Activated CD8-positive, alpha-beta memory T cell treated with anti-CD3 and anti-CD28 coated beads, Interleukin-2, amount 50 U/mL, for 24 hours (primary cell): Measurements from ENCODE around the gene SH3BP1.
"Not testable (repeated sequence)": the region's sequence is repeated elsewhere in the genome, so short reads cannot be mapped to it uniquely, and the experiment has no call there.

Experiments
- DNase-seq: peaks from one replicate; pipeline ENCODE4 v3.0.0-alpha.2; 2020; ENCODE audit errors: extremely low read depth

SH3BP1 gene

GRCh38 chr22:37633625-37634416, 5.6 kb upstream of the SH3BP1 start:
- no peak for DNase-seq

DNA sequence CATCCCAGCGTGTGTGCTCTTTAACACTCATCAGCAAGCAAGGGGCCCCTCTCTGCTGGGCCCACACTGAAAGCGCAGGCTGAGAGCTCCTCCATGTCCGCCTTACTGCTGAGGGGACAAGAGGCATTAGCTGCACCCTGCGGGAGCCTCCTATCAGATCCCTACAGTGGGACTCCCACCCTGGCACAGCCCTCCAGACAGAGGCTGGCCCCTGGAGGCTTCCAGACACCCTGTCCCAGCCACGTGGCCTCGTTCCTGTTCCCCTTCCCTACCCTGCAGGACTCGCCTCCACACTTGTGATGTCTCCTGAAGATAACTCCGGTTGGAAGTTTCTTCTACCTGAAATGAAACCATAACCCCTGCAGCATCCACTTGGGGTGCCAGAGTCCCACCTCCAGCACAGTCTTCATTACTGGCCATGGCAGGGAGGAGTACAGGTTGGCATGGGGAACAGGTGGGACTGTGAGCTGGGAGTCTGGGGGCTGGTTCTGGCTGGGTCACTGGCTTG, 5.0 kb upstream of the SH3BP1 start:
- no peak for DNase-seq

DNA sequence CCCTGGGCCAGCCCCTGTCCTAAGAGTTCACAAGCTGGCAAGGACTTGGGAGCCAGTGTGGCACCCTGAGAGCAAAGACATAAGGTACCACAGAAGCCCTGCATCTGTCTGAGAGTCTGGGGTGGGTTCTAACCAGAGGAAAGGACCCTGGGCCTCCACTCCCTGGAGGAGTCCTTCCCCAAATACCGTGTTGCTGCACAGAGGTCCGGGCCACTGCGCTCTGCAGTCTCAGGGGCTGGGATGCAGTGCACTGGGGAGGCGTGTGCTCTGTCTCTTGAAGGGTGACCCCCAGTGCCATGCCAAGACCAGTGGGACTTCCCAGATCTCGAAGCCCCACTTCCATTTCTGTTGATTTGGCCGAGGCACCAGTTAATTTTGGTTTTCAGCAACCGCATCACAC, 4.3 kb upstream of the SH3BP1 start:
- no peak for DNase-seq

DNA sequence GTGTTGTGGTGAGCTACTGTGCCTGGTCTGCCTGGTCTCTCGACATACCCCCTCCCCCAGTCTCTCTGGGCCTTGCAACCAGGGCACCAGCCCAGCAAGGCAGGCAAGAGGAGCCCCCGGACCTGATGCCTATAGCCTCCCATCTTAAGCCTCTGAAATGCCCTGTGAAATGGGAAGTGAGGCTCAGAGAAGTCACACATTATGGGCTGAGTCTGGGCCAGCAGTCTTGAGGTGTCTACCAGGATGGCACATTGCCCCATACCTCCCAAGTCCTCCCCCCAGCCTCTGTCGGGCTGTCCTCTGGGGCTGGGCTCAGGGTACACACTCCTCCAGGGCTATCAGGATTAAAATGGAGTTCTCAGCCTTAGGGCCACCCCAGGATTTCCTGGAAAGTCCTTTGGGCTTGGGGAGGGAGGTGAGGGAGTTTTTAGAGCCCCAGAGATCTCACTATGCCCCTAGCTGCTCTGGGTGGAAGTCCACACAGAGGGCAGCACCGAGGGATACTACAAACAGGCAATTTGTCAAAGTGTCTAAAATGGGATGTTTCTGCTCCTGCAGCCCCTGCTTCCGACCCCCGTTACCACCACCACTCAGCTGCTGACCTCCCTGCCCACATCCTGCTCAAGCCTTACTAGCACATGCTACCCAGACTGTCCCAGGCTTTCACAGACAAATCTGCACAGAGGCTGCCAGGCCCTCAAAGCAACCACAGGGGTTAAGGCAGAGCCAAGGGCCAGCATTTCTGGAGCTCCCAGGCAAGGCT, 3.1 kb upstream of the SH3BP1 start:
- no peak for DNase-seq

DNA sequence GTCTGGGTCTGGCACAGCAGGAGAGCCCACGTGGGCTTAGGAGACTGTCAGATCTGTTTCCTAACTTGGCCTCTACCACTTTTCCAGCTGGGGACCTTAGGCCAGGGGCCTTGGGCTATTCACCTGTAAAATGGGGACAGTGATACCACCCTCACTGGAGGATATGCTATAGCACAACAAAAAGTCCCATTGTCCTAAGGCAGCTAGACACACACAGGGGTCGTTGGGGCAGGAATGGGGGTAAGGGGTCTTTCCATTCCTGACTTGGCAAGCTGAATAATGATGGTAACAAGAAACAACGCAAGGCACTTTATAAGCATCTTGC, 2.6 kb upstream of the SH3BP1 start:
- DNase-seq, result no peak

DNA sequence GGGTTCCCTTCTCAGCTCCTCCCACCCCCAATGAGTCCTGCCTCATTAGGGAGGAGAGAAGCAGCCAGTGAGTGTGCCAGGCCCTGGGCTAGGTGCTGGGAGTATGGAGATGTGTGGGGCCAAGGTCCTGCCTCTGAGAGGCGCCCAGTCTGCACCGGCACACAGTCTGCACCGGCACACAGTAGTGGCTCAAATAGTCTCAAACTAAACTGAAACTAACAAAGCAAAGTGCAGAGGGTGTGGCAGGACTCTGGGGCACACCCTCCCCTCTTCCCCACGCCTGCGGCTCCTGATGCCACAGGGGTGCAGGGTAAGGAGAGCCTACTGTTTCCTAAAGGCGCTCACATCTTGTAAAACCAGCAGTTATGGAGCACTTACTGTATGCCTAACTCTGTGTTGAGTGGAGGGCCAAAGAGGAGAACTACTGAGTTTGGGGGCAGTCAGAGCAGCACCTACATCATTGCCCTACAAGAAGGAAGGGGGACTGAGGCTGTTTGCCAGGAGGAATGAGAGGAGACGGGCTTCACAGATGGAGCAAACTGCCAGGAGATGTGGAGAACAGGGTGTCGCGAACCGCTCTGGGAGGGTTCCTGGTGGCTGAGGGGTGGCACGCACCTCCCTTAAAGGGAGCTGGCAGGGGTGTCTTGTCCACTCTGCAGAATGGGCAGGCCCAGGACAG, 939 bp upstream of the SH3BP1 start:
- no peak for DNase-seq

- no peak for DNase-seq
These were observed 512 bp downstream of the SH3BP1 start for GRCh38 chr22:37639771-37640590.

- DNase-seq, result no peak
These were observed 1.4 kb downstream of the SH3BP1 start for GRCh38 chr22:37640591-37641560.

DNA sequence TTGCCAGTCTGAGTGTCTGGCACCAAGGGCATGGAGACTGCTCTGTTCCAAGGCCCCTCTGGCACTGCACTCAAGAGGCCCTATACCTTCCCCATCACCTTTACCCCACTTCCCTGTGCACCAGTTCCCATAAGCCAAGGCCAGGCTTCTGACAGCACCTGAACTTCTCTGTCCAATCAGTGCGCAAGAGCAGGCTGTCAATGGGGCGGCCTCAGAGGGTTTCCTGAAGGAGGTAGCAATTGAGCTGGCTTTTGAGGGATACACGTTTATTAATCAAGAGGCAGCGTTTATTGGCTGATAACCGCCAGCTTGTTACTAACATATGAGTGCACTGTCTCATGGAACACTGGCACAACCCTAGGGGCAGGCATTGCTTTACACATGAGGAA, 2.1 kb downstream of the SH3BP1 start:
- no peak for DNase-seq

DNA sequence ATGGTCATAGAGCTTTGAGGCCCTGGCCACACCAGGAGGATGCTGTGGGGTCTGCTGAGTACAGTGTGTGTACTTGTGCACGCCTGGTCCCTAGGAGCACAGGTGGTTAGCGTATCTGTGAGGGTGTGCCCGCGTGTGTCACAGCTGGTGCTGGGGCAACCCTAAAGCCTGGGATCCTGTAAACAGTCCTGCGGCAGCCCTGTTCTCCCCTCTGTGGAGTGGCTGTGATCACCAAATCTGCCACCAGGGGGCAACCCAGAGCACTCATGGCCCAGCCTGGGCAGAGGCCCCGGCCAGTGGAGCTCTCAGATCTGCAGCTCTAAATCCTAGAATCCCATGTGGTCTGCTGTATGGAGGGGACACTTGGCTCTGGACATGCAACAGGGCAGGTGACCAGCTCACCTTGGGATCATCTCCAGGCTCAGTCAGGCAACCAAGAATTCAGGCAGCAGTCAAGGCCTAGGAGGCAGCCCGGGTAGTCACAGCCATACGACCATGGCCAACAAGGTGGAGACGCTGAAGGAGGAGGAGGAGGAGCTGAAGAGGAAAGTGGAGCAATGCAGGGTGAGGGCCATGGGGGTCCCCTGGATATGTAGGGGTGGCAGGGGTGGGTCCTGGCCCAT, 3.9 kb downstream of the SH3BP1 start:
- peak; percentile 67 for DNase-seq

GRCh38 chr22:37647317-37647716, 7.8 kb downstream of the SH3BP1 start:
- no peak for DNase-seq

GRCh38 chr22:37647928-37648327, 8.5 kb downstream of the SH3BP1 start:
- no peak for DNase-seq

DNA sequence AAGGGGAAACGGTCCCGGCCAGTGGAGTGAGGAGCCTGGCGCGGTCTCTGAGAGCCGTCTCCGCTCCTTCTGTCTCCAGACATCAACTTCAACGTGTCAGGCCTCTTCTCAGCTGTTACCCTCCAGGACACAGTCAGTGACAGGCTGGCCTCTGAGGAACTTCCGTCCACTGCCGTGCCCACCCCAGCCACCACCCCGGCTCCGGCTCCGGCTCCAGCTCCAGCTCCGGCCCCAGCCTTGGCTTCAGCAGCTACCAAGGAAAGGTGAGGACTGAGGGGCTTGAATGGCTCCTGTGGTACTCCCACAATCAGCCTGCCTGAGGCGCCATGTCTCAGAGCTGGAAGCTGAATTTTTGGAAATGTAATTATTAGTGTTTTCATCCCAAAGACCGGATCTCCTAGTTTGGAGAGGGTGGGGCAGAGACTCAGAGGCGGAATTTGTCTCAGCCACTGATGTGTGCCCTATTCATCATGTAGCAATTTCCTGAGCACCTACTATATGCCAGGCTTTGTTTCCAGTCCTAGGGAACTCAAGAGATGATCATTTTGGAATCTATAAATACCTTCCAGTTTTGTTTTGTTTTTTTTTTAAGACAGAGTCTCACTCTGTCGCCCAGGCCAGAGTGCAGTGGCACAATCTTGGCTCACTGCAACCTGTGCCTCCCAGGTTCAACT, 11.1 kb downstream of the SH3BP1 start:
- no peak for DNase-seq

- no peak for DNase-seq
These were observed 15.2 kb downstream of the SH3BP1 start for GRCh38 chr22:37654563-37655251.

- DNase-seq, result no peak
These were observed 15.7 kb downstream of the SH3BP1 start for GRCh38 chr22:37655252-37655563.

GRCh38 chr22:37656583-37656982, 17.1 kb downstream of the SH3BP1 start:
- not testable (repeated sequence) for DNase-seq

DNA sequence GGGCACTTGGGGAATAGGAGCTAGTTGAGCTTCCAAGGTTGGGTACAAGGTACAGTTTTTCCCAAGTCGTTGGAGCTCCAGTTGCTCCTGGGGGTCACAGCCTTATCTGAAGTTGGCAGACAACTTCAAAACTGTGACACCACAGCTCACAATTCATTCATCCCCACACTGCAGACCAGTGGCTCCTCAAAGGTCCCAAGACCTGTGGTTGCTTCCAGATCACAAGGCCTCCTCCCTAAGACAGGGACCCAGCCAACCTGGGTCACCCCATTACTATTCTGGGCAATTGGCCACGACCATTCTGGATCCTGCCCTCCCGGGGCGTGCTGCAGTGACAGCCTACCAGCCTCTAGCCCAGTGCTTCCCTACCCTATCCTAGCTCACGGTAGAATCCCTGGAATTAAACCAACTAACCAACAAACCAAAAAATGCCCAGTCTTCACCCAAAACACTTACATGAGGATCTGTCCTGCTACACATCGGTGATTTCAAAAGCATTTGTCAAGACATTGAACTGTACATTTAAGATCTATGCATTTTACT, 18.2 kb downstream of the SH3BP1 start:
- no peak for DNase-seq

DNA sequence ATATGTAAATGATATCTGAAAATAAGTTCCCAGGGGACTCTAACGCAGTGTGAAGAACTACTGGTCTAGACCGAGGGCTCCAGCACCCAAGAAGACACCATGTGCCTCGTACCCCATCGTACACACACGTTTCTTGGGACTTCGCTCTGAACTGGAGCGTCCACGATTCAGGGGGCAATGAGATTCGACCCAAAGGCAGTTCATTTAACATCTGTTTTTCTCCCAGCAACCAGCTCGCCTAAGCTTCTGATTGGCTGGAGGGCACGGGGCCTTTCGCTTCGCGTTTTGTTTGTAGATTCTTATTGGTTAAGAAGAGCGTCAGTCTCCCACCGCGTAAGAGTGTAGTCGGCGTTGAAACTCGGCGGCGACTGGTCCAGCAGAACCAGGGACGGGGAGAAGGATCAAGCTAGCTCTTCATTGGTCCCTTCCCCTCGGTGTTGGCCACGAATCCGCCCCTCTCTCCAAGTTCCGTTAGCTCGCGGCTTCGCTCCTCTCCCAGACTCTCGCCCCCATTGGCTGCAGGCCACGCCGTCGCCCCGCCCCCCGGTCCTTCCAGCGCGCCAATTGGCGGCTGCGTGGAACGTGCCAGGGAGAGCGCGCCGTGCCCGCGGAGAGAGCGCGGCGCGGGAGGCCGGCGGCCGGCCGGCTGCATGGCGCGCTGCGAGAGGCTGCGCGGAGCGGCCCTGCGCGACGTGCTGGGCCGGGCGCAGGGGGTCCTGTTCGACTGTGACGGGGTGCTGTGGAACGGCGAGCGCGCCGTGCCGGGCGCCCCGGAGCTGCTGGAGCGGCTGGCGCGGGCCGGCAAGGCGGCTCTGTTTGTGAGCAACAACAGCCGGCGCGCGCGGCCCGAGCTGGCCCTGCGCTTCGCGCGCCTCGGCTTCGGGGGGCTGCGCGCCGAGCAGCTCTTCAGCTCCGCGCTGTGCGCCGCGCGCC, 18.9 kb downstream of the SH3BP1 start, which contains the start of gene PDXP:
PDXP (plus strand) TSS at position 591 of the 933 bp plus-strand sequence; CDS start at position 651, 60 bp downstream.
- DNase-seq, result peak; percentile 96
